CD4-positive, alpha-beta memory T cell (primary cell): Measurements from ENCODE around the gene COLEC11. TPM values are rescaled to one million over a fixed set of nuclear protein-coding genes. Genes with fewer than 3 reads are reported as not detected.

Experiments used
- CTCF ChIA-PET: fragments of 350-600 bp; sonication (Branson Sonifier 250); formaldehyde crosslinking; loops from one replicate; lab custom pipeline; 2021; ENCODE audit warnings: inconsistent platforms; ENCODE audit not compliant: partially characterized antibody; lab: Charles Lee
- POLR2A ChIA-PET: fragments of 350-600 bp; sonication (Branson Sonifier 250); formaldehyde crosslinking; loops from one replicate; lab custom pipeline; 2021; ENCODE audit not compliant: partially characterized antibody; lab: Charles Lee
- DNase-seq, 5 donors: peaks; one replicate each; pipeline versions ENCODE4 v3.0.0 to v3.0.0-alpha.2; 2020 to 2022; ENCODE audit warnings: mixed read lengths in 1 of 5
- H3K27ac ChIP-seq: one replicate; pipeline ENCODE4 v1.7.0; 2013; ENCODE audit warnings: low read depth, low read length
- H3K27me3 ChIP-seq: 2 replicates; pipeline ENCODE4 v1.7.0; 2013; ENCODE audit warnings: mild to moderate bottlenecking, low read length, moderate library complexity; ENCODE audit not compliant: insufficient read depth
- H3K36me3 ChIP-seq: 2 replicates; pipeline ENCODE4 v1.7.0; 2013; ENCODE audit warnings: mild to moderate bottlenecking, low read length, moderate library complexity; ENCODE audit not compliant: insufficient read depth
- H3K4me1 ChIP-seq: 2 replicates; pipeline ENCODE4 v1.7.0; 2013; ENCODE audit warnings: mild to moderate bottlenecking, low read length, moderate library complexity; ENCODE audit not compliant: insufficient read depth
- H3K4me3 ChIP-seq, 2 donors: one replicate each; pipeline ENCODE4 v1.7.0; 2013; ENCODE audit warnings: low read length in 2 of 2, mild to moderate bottlenecking in 1 of 2
- H3K9me3 ChIP-seq, 2 donors: one replicate each; pipeline ENCODE4 v1.7.0; 2013; ENCODE audit warnings: low read length in 2 of 2, control low read depth in 1 of 2; ENCODE audit not compliant: control insufficient read depth in 1 of 2
- H3K27ac Mint-ChIP-seq, 7 donors: one replicate each; pipeline ENCODE4 v1.8.0; 2020 to 2021; ENCODE audit warnings: mixed read lengths in 7 of 7, mild to moderate bottlenecking in 6 of 7, inconsistent platforms in 3 of 7, moderate library complexity in 3 of 7
- H3K27me3 Mint-ChIP-seq, 2 donors: one replicate each; pipeline ENCODE4 v1.8.0; 2020 to 2021; ENCODE audit warnings: mixed read lengths in 2 of 2
- H3K36me3 Mint-ChIP-seq, 2 donors: one replicate each; pipeline ENCODE4 v1.8.0; 2020 to 2021; ENCODE audit warnings: mixed read lengths in 2 of 2, inconsistent platforms in 1 of 2, mild to moderate bottlenecking in 1 of 2
- H3K4me1 Mint-ChIP-seq, 4 donors: one replicate each; pipeline ENCODE4 v1.8.0; 2020 to 2021; ENCODE audit warnings: mixed read lengths in 4 of 4, mild to moderate bottlenecking in 1 of 4
- H3K4me3 Mint-ChIP-seq, 8 donors: one replicate each; pipeline ENCODE4 v1.8.0; 2020 to 2021; ENCODE audit warnings: mixed read lengths in 8 of 8, mild to moderate bottlenecking in 7 of 8, moderate library complexity in 6 of 8, inconsistent platforms in 3 of 8
- H3K9me3 Mint-ChIP-seq, 8 donors: one replicate each; pipeline ENCODE4 v1.8.0; 2020 to 2021; ENCODE audit warnings: mixed read lengths in 8 of 8, mild to moderate bottlenecking in 5 of 8, inconsistent platforms in 3 of 8, moderate library complexity in 1 of 8
- intact Hi-C: fragments of 100-400 bp; cut with micrococcal nuclease; formaldehyde crosslinking; loops from one replicate; pipeline ENCODE4 v1.15.1; 2023
- polyA plus RNA-seq, 2 donors: library from polyadenylated mRNA; unstranded; fragments of 300-500 nt; fragmentation: Illumina TruSeq; gene quantifications; one replicate each; pipeline ENCODE4 v1.2.3, GENCODE V29; 2021
- total RNA-seq, 2 experiments: library from RNA; stranded (reverse); gene quantifications; one replicate each; pipeline ENCODE4 v1.2.3, GENCODE V29; 2021

The COLEC11 gene
- total and polyA plus RNA-seq, 4 experiments from 2014 or later = 0.30 TPM; not detected in 3

DNA sequence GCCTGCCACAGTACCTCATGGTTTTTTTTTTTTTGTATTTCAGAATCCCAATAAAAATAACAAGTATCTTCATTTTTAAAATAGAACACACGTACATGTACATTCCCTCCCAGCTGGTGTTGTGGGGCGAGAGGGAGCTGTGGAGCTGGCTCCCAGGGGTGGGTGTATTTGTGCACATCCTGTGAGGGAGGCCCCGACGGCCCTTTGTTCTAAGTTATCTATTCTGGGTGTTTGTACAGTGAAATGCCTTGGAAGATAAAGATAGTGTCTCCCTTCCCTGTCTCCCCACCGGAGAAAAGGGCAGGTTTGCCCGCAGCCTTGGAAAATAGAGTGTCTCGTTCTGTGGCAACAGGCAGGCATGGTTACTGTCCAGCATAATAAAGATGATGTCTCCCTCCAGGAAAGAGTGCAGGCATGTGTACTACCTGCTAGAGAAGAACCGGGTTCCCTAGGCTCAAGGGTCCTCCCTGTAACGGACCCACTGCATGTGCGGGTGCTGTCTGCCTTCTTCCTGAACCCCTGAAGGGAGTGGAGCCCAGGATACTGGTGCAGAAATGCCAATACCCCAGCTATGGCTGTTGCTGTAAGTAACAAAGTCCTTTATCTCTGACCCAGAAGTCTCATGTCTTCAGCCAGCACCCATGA lies 51.0 kb downstream of the COLEC11 start:
- no peaks in the 10 kb centered on the region for H3K27me3 ChIP-seq
- POLR2A ChIA-PET = no interaction called here
- intact Hi-C loops = no loop called here
- Mint-ChIP-seq H3K4me3 (no peak overlapping the region), H3K27me3 (peaks cover 0 to 1% of the 10 kb centered on the region in 2 donors), H3K36me3 (no peaks in the 10 kb centered on the region), H3K27ac (no peak overlapping the region), H3K4me1 (peaks cover 1 to 4% (median 2%) of the 10 kb centered on the region in 4 donors), H3K9me3 (no peaks in the 10 kb centered on the region)
- H3K4me1 ChIP-seq = peaks cover 4% of the 10 kb centered on the region
- H3K9me3 ChIP-seq = no peaks in the 10 kb centered on the region
- no peaks in the 10 kb centered on the region for H3K36me3 ChIP-seq
- no peak overlapping the region for H3K4me3 ChIP-seq
- DNase-seq = no peak
- CTCF ChIA-PET = interaction anchor here (2.1 kb wide), 1 partner anchor 222 kb away, joined by 9 read pairs; no protein-coding TSS in a partner anchor
- no peak overlapping the region for H3K27ac ChIP-seq

DNA sequence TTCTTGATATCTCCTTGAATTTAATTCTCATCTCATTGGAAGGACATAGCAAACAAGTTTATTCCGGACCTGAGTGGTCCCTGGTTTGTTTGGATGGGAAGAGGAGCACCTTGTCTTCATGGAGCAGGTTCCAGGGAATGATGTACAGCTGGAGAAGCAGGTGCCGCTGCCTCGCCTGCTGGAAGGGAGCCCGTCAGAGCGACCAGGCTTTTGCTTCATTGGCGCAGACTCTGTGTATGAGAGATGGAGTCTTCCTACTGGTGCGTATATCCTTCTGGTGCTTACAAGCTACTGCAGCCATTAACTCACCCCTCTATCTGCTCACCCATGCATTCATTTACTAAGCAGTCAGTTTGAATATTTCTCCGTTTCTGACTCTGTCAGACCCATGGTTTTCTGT lies 51.5 kb downstream of the COLEC11 start:
- H3K4me3 Mint-ChIP-seq = no peak overlapping the region
- H3K9me3 ChIP-seq = no peaks in the 10 kb centered on the region
- intact Hi-C loops = no loop called here
- POLR2A ChIA-PET = no interaction called here
- peaks cover 5% of the 10 kb centered on the region for H3K4me1 ChIP-seq
- peaks cover 0 to 1% of the 10 kb centered on the region in 2 donors for H3K36me3 Mint-ChIP-seq
- H3K4me3 ChIP-seq = no peak overlapping the region
- no peak overlapping the region for H3K27ac Mint-ChIP-seq
- H3K27me3 ChIP-seq = no peaks in the 10 kb centered on the region
- DNase-seq = no peak
- peaks cover 4 to 8% (median 7%) of the 10 kb centered on the region in 4 donors for H3K4me1 Mint-ChIP-seq
- CTCF ChIA-PET = no interaction called here
- no peak overlapping the region for H3K27ac ChIP-seq
- H3K36me3 ChIP-seq = no peaks in the 10 kb centered on the region
- peaks cover 0 to 3% of the 10 kb centered on the region in 2 donors for H3K27me3 Mint-ChIP-seq
- no peaks in the 10 kb centered on the region for H3K9me3 Mint-ChIP-seq

DNA sequence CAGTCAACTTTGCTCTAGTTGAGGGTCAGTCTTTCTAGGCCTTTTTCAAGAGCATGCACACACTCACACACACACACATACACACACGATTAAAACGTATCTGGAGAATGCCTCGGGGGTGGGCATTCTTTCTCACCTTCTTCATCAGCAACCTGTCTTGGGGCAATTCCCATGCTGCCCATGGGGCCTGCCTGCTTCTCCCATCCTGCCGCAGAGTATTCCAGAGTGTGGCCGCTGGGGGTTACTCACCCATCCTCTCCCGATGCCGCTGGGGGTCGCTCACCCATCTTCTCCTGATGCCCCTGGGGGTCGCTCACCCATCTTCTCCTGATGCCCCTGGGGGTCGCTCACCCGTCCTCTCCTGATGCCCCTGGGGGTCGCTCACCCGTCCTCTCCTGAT lies 52.3 kb downstream of the COLEC11 start:
- Mint-ChIP-seq H3K4me1 (peaks cover 8 to 16% (median 13%) of the 10 kb centered on the region in 4 donors), H3K27me3 (peaks cover 0 to 3% of the 10 kb centered on the region in 2 donors), H3K4me3 (no peak overlapping the region), H3K9me3 (no peaks in the 10 kb centered on the region), H3K36me3 (peaks cover 0 to 1% of the 10 kb centered on the region in 2 donors), H3K27ac (no peak overlapping the region)
- CTCF ChIA-PET = no interaction called here
- no peak for DNase-seq
- Histone ChIP-seq H3K4me3 (no peak overlapping the region), H3K27me3 (no peaks in the 10 kb centered on the region), H3K9me3 (no peaks in the 10 kb centered on the region), H3K4me1 (peaks cover 11% of the 10 kb centered on the region), H3K36me3 (no peaks in the 10 kb centered on the region), H3K27ac (no peak overlapping the region)
- POLR2A ChIA-PET = no interaction called here
- intact Hi-C loops = no loop called here

DNA sequence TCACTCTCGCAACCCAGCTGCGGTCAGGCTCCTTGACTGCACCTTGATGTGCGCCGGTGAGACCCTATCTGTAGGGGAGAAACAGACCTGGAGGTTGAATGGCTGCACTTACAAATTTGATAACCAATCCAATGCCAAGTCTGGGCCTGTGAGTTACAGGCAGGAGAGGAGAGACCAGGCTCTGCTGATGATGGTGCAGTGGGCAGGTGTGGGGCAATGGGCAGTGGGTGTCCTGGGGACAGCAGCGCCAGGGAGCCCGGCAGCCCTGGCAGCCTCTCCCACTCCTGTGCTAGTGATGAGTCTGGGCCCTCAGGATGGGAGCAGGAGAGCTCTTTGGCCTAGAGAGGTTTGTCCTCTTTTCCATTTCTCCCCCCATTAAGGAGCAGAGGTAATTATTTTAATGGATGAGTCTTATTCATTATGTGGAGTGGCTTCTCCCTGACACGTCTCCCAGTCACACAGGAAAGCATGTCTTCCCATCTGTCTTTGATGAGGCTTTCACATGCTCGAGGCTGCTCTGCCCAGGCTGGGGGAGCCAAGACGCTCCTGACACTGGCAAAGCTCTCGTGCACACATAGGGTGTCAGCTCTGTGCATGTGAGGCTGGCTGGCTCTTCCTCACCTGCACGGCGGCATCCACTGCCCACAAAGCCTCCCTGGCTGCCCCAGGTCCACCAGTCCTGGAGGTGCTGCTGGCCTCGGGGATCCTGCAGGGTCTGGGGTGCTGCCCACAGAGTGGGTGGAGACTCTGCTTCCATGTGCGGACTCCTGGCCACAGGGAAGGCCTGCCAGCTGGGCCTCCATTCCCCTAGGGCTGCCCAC lies 53.1 kb downstream of the COLEC11 start:
- POLR2A ChIA-PET = no interaction called here
- peaks cover 8 to 18% (median 14%) of the 10 kb centered on the region in 4 donors for H3K4me1 Mint-ChIP-seq
- H3K36me3 ChIP-seq = no peaks in the 10 kb centered on the region
- H3K4me1 ChIP-seq = peaks cover 13% of the 10 kb centered on the region
- H3K4me3 Mint-ChIP-seq = no peak overlapping the region
- no peak overlapping the region for H3K27ac Mint-ChIP-seq
- intact Hi-C loops = no loop called here
- H3K9me3 Mint-ChIP-seq = no peaks in the 10 kb centered on the region
- H3K9me3 ChIP-seq = no peaks in the 10 kb centered on the region
- no peaks in the 10 kb centered on the region for H3K27me3 ChIP-seq
- H3K36me3 Mint-ChIP-seq = peaks cover 0 to 1% of the 10 kb centered on the region in 2 donors
- DNase-seq = no peak
- peaks cover 0 to 3% of the 10 kb centered on the region in 2 donors for H3K27me3 Mint-ChIP-seq
- CTCF ChIA-PET = no interaction called here
- H3K27ac ChIP-seq = no peak overlapping the region
- no peak overlapping the region for H3K4me3 ChIP-seq

DNA sequence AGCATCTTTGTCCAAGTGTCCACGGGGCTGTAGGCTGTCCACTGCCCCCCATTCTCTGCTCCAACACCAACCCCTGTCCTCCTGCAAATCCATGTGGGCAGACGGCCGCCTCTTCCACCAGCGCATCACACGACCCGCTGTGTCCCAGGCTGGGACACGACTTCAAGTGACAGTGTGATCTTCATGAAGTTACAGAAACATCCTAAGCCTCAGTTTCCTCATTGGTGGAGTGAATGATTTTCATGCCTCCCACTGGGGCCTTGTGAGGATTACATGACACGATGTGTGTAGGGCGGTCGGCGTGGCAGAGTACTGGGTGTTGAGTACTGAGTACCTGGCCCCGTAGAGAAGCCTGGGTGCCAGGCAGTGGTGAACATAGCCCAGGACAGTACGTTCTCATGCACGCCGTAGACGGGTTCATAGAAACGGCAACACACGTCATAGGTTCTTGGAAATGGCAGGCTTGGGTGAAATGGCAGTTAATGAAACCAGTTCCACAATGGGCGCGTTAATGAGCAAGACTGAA lies 53.8 kb downstream of the COLEC11 start:
- POLR2A ChIA-PET = no interaction called here
- Mint-ChIP-seq H3K36me3 (peaks cover 0 to 1% of the 10 kb centered on the region in 2 donors), H3K4me3 (no peak overlapping the region), H3K27me3 (peaks cover 0 to 3% of the 10 kb centered on the region in 2 donors), H3K9me3 (no peaks in the 10 kb centered on the region), H3K27ac (no peak overlapping the region), H3K4me1 (peaks cover 8 to 18% (median 13%) of the 10 kb centered on the region in 4 donors)
- peaks cover 13% of the 10 kb centered on the region for H3K4me1 ChIP-seq
- no peaks in the 10 kb centered on the region for H3K36me3 ChIP-seq
- CTCF ChIA-PET = no interaction called here
- no peaks in the 10 kb centered on the region for H3K9me3 ChIP-seq
- no peak overlapping the region for H3K27ac ChIP-seq
- intact Hi-C loops = no loop called here
- no peaks in the 10 kb centered on the region for H3K27me3 ChIP-seq
- no peak for DNase-seq
- H3K4me3 ChIP-seq = no peak overlapping the region

DNA sequence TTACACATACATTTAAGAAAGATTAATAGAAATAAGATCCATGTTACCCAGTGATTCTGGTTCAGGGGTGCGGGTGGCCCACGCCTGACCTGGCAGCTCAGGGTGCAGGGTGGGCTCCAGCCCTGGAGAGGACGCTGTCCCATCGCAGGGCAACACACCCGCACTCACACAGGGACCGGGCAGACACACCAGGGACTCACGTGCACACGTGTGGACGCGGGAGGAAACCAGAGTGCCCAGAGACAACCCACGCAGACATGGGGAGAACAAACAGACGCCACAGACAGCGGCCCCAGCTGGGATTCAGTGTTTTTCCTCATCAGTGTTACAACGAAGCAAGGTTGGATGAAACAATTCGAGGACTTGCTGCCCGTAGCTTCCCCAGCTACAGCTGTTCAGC lies 54.7 kb downstream of the COLEC11 start:
- POLR2A ChIA-PET = no interaction called here

More for the DNA sequence above, 54.7 kb downstream of the COLEC11 start:
- peaks cover 13% of the 10 kb centered on the region for H3K4me1 ChIP-seq
- no peak for DNase-seq
- CTCF ChIA-PET = interaction anchor here (7.8 kb wide), 1 partner anchor 226 kb away, joined by 109 read pairs; no protein-coding TSS in a partner anchor
- no peaks in the 10 kb centered on the region for H3K9me3 ChIP-seq
- no peaks in the 10 kb centered on the region for H3K9me3 Mint-ChIP-seq
- no peak overlapping the region for H3K4me3 ChIP-seq
- no peak overlapping the region for H3K27ac Mint-ChIP-seq
- peak overlapping the region in 1 of 8 donors; percentile 15 for H3K4me3 Mint-ChIP-seq
- no peaks in the 10 kb centered on the region for H3K36me3 ChIP-seq
- peaks cover 0 to 1% of the 10 kb centered on the region in 2 donors for H3K36me3 Mint-ChIP-seq
- peaks cover 8 to 18% (median 13%) of the 10 kb centered on the region in 4 donors for H3K4me1 Mint-ChIP-seq
- H3K27ac ChIP-seq = no peak overlapping the region
- H3K27me3 Mint-ChIP-seq = peaks cover 0 to 3% of the 10 kb centered on the region in 2 donors
- intact Hi-C loops = no loop called here
- H3K27me3 ChIP-seq = no peaks in the 10 kb centered on the region
